ENCODE measurements around the gene CCDC27. TPM values are rescaled to one million over a fixed set of nuclear protein-coding genes. Genes with fewer than 3 reads are reported as not detected.

The CCDC27 gene
- total RNA-seq, 1 donor from 2014 or later, result not detected

DNA sequence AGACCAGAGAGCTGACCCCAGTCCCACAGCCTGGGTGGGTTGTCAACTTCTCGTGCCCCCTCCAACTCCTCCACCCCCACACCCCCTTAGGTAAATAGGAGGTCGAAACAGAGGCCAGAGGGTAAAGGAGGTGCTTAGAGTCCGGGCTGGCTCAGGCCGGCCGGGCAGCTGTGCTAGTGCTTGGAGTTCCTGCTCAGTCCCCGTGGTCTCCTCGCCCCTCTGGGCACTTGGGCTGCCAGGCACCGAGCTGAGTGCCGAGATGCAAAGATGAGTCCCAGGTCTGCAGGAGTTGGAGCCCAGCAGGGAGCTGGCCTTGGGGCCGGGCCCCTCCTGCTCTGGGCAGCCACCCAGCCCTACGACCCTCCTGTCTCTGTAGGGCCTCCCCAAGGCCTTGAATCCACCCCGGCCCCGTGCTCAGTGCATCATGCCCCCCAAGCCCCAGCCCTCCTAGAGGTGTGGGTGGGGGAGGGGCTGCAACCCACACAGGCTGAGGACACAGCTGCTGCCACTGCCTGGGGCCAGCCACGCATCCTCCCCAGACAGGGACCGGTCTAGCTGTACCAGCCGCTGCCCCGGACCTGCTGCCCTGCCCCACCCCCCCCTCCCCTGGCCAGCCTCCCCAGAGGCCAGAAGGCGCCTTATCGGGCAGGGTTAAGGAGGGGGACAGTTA is 22.2 kb downstream of the CCDC27 start:
- intact Hi-C loops (cut with micrococcal nuclease), result loop anchor here (5.0 to 10.0 kb wide), 2 partner anchors 120 to 128 kb away; partner anchors contain the start of genes C1orf174, TP73 and WRAP73

DNA sequence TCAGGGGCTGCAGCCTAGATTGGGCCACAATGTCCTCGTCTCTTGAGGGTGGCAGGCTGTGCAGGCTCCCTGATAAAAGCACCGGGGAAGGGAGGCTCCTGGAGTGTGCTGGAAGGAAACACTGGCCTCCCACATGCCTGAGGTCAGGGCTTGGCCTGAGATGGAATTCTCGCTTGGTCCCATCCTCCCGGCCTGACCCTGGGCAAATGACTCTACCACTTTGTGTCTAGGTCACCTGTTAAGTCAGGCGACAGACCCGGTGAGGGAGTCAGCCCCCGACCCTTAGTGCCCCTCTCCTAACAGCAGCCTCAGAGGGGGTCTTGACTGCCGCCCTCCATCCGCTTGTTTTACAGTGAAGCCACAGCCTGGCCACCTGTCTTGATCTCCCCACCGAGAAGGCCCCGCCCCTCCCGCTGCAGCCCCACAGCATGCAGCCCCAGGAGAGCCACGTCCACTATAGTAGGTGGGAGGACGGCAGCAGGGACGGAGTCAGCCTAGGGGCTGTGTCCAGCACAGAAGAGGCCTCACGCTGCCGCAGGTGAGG is 22.8 kb downstream of the CCDC27 start:
- intact Hi-C loops (cut with micrococcal nuclease), result loop anchor here (5.0 to 10.0 kb wide), 2 partner anchors 120 to 127 kb away; partner anchors contain the start of genes C1orf174, TP73 and WRAP73

DNA sequence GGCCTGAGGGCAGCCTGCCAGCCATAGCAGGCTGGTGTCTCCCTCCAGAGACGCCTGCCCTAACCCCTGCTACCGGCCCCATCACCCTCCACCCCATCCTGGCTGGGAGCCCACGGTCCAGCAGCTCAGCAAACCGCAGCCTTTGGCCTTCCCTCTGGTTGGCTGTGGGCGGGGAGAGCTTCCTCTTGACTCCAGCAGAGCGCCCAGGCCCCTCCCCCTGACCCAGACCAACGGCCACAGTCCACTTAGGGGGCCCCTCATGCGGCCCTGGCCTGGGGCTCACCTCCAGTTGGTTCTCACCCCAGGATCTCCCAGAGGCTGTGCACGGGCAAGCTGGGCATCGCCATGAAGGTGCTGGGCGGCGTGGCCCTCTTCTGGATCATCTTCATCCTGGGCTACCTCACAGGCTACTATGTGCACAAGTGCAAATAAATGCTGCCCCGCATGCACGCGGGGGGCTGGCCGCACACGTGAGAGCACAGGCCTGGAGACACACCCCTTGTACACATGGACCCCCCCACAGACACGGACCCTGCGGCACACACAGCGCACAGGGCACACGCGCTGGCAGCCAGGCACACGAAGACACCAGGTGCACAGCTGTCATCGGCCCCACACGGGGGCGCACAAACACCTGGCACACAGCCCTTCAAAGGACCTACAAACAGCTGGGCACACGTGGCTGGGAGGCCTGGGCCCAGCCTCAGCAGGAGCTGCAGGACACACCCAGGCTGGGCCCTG is 23.4 kb downstream of the CCDC27 start:
- intact Hi-C loops (cut with micrococcal nuclease), result loop anchor here (10.0 kb wide), 1 partner anchor 121 kb away; the partner anchor contains the start of genes TP73 and WRAP73

DNA sequence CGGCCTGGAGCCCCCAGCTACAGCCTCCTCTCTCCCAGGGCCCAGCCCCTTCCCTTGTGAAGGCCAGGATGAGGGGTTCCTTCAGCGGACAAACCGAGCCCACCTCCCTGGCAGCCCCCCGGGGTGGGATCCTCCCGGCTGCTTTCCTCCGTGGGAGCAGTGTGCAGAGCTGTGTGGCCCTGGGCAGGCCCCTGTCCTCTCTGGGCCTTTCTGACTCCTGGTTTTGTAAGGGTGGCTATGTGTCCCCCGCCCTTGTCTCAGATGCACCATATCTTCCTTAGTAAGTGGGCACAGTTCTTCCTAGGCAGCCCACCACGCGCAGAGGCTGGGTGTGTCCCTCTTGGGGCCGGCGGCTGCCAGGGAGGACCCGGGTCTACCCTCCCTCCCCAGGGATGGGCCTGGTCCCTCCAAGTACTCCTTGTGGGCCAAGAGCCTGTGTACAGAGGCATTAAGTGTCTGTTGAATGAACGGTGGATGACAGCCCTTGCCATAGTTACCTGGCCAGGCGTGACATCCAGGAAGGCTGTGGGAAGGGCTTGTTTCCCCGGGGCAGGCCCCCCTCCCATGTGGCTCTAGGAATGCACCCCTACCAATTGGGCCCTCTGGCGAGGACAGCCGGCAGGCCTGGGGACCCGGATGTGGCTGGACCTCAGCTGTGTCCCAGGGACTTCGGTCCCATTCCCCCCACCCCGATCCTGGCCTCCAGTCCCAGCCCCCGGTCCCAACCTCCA is 24.1 kb downstream of the CCDC27 start:
- intact Hi-C loops (cut with micrococcal nuclease), result loop anchor here (10.0 kb wide), 1 partner anchor 122 kb away; the partner anchor contains the start of genes TP73 and WRAP73

DNA sequence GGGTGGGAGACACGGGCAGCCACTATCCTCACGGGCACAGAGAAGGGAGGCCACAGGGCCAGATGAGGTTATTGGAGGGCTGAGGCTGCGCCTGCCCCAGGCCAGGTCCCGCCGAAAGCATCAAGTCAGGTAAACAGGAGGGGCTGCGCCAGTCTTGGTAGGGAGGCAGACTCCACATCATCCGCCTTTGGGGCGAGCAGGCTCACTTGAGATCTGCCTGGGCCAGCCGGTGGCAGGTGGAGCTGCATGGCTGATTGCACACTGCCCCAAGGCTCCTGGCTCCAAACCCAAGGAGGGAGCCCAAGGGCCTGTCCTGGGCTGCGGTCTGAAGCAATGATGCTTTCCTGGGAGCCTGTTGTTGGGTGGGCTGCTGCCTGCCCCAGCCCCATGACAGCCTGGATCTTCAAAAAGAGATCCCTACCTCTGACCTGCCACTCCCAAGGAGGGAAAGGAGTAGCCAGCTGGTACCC is 24.9 kb downstream of the CCDC27 start:
- intact Hi-C loops (cut with micrococcal nuclease), result loop anchor here (10.0 kb wide), 1 partner anchor 122 kb away; the partner anchor contains the start of genes TP73 and WRAP73

DNA sequence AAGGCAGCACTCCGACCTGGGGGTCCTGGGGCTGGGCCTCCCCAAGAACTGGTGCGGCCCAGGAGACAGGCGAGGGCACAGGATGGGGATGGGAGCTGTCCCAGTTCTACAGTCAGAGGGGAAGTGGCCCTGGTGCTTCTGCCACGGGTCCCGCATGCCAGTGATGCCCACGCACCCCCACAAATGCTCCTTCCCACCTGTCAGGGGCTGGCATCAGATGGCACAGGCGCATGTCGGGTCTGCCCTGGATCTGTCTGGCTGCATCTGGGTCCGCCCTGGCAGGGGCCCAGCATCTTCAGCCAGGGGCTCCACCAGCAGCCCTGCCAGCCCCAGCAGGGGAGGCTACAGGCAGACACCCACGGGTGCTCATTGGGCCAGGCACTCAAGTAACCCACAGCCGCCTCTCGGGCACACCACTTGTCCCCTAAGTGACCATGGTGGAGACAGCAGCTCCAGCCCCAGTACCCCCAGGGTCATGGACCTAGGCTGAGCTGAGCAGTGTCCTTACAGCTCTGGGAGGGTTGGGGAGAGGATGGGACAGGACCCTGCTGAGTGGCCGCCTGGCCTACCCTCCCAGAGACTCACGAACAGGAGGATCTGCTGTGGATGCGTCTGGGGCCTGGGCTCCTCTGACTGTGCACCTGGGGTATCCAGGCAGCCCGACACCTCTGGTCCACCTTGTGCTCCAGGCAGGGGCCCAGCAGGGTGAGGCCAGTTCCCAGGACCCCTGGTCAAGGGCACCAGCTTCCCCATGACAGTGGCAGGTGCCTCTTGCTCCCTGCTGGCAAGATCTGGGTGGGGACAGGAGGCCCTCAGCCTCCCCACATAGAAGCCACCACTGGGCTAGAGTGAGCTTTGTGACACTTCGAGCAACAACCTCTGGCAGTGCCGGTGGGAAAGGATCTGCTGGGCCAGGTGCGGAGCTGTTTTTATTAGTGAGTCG is 25.7 kb downstream of the CCDC27 start:
- intact Hi-C loops (cut with micrococcal nuclease), result loop anchor here (10.0 kb wide), 1 partner anchor 123 kb away; the partner anchor contains the start of genes TP73 and WRAP73

DNA sequence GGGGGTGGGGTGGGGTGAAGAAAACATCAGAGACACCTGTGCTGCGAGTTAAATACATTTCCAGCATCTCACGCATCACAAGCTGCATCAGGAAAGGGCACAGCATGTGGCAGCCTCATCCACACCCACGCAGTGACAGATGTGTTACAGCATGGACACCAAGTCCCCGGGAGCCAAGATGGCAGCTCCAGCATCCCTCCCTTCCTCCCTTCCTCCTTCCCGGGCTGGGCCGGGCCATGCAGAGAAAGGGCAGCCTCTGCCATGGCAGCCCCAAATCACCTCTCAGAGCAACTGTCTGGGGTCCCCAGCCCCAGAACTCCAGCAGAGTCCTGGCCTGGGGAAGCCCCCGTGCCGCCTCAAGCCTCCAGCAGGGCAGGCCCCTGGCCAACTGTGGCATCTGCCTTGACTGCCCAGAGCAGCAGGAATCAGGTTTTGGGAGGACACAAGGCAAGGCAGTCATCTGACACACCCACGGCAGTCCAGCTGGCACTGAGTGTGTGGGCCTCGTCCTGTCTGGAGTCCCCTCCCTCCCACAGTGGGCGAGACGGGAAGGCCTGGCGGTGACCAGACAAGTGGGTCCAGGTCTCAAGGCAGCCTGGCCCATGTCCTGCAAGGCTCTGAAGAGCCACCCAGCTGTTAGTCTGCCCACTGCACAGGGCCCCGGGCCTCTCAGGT is 26.5 kb downstream of the CCDC27 start:
- intact Hi-C loops (cut with micrococcal nuclease), result loop anchor here (10.0 kb wide), 1 partner anchor 124 kb away; the partner anchor contains the start of genes TP73 and WRAP73

DNA sequence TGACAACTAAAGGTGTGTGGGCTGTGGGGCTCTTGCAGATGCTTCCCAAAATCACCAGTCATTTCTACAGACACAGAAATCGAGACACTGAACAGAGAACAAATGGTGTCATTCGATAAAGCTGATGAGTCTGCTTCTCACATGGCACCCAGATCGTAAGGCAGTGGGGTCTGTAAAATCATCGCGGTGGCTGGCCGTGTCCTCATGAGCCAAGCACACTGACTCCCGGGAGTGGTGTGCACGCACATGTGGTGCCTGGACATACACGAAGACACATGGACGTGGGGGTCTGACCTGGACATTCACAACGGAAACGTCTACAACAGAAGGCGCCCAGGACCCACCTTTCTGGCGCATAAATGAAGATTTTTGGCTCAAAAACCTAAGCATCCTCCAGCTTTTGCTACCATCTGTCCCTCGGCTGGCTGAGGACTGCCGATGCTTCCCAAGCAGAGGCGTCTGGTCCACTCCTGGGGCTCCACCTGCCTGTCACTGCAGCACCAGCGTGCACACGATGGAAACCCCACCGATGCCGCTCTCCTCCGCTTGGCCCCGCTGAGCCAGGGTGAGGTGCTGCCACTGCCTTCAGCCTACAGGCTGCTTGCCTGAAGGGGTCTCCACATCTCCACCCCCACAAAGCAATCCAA is 27.1 kb downstream of the CCDC27 start:
- intact Hi-C loops (cut with micrococcal nuclease), result loop anchor here (10.0 kb wide), 1 partner anchor 125 kb away; the partner anchor contains the start of genes TP73 and WRAP73

DNA sequence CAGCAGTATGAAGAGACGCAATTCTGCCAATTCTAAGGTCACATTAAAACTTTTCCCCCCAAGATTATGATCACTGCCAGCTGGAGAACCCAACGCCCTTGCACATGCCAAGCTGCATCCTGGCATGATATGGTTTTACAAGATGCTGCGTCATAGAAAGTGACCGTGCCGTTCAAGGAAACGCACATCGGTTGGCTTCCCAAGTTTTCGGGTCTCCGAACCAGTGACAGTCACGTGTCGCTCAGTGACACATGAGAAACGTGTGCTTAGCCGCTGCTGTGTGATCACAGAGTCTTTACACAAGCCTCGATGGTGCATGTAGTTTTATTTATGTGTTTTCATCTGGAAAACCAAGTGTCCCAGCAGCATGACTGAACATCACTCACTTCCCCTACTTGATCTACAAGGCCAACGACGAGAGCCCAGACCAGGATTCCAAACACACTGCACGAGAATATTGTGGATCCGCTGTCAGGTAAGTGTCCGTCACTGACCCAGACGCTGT is 27.7 kb downstream of the CCDC27 start:
- intact Hi-C loops (cut with micrococcal nuclease), result loop anchor here (10.0 kb wide), 1 partner anchor 125 kb away; the partner anchor contains the start of genes TP73 and WRAP73

DNA sequence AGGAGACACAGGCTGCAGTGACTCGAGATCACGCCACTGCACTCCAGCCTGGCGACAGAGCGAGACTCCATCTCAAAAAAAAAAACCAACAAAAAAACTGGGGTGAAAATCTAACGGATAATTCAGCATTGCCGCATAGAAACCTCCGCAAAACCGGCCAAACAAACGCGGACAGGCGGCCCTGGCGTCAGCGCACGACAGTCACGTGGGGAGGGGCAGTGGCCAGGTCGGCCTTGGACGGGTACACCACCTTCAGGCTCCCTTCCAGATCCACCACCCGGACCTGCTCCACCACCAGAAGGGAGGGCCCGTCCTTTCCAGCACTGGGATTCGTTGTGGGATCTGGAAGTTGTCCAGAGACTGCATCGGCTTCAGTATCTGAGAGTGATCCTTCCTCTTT is 28.7 kb downstream of the CCDC27 start:
- intact Hi-C loops (cut with micrococcal nuclease), result no loop called here

DNA sequence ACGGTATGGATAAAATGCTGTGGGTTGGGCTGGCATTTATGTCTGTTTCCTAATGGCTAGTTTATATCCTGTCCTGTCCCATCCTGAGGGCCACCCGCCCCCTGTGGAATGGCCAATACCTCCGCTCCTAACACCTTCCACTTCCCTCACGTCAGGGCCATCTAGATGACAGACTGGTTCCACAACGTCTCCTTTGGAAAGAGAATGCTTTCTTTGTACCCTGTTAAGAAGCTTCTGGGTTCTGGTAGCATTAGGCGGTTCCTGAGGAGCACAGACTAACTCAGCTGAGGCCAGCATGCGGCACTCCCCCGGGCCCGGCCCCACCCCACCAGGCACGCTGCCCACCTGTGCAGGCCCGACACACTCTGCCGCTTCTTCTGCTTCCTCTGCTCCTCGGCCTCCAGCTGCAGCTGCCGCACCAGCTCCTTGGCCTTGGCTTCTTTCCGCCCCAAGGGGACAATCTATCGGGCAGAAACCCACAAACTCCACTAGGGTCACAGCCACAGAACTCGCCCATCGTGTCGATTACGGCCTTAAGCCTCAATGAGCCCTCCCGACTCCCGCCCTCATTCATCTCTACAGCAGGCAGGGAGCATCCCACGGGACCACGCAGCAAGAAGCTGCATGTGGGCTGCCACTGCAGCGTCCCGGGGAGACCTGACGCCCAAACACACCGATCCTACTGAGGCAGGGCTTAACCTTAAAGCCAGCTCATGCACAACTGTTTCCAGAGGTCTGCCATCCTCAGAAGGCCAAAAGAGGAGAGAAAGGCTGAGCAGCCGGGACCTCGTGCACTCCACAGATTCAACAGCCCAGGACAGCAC is 31.6 kb downstream of the CCDC27 start:
- intact Hi-C loops (cut with micrococcal nuclease), result no loop called here

DNA sequence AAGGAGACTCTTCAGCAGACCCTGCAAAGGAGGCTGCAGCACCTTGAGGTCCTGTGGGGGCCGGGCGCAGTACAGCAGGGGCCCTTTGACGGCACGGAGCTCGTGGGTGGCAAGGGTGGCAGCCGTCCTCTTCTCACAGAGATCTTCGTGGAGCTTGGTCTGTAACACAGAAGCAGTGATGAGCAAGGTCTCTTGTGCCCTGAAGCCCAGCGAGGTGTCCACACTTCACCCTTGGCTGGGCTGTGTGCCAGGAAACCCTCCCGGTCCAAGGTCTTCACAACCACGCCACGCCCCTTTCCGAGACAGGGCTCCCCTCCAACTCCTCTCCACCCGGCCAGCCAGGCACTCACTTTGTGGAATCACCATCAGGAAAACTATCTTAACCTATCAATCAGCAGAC is 32.8 kb downstream of the CCDC27 start:
- intact Hi-C loops (cut with micrococcal nuclease), result no loop called here

DNA sequence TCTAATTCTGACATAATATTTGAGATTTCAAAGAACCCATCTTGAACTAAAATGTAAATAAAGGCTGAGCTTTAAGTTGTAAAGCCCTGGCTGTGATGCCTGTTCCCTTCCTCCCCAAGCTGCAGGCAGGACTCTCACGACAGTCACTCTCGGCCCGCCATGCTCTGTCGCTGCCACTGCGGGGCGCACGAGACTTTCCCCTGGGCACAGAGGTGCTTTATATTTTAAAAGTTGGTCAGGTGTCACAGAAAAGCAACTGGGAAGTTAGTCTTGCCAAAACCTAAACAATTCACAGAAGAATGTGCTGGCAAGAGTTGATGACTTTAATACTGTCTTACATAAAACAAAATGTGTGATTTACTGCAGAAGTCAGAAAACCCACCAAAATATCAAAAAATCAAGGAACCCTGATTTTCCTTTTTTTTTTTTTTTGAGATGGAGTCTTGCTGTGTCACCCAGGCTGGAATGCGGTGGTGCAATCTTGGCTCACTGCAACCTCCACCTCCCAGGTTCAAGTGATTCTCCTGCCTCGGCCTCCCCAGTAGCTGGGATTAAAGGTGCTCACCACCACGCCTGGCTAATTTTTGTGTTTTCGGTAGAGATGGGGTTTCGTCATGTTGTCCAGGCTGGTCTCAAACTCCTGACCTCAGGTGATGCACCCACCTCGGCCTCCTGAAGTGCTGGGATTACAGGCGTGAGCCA is 33.4 kb downstream of the CCDC27 start:
- intact Hi-C loops (cut with micrococcal nuclease), result no loop called here

DNA sequence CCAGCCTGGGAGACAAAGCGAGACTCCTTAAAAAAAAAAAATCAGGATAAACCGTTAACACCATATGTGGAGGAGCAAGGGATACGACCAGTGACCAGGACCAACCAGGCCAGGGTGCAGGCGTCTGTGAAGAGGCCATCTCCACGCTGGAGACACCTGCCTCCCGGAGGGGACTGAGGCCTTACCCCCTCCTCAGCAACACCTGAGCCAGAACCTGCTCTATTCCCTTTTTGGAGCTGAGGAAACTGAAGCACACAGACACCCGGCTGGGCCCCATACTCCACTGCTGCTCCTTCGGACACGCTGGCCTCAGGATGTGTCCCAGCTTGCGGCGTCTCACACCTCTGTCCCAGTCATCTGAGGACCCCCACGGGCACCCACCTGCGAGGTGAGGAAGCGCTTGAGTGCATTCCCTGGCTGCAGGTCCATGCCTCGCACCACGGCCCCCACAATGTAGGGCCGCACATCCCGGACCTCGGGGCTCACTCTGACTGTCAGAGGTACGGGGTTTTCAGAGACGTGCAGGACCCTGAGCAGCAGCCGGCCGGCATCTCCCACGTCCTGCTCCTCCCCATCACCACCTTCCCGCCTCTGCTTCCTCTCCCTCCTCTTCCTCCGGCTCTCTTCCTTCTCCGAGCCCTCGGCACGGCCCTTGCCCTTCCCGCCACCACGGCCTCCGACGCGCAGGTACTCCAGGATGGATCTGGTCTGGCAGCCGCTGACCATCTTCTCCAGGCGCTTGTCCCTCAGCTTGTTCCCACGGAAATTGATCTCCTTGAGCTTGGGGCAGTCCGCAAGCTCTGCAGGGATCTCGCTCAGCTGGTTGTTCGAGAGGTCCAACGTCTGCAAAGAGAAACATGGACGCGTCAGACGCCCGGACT is 34.5 kb downstream of the CCDC27 start:
- intact Hi-C loops (cut with micrococcal nuclease), result no loop called here

DNA sequence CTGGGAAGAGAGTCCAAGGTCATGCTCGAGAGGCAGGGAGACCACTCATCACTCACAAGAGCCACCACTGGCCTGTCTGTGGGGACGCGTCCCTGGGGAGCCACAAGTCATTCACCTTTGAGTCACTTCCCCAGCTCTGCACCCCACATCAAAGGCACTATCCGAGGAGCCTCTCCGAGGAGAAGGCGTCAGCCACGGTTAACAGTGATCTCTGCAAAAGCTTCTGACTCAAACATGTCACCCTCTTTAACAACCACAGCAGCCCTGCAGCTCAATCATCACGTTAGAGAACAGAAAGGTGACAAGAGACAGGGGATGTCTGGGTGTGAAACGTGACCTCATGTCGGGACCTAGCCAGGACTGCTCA is 35.1 kb downstream of the CCDC27 start:
- intact Hi-C loops (cut with micrococcal nuclease), result no loop called here
